ENCODE measurements around the gene FCGR2B.
"Not testable (repeated sequence)": the region's sequence is repeated elsewhere in the genome, so short reads cannot be mapped to it uniquely, and the experiment has no call there.

- TF ChIP-seq CTCF (conservative IDR thresholded peaks at IDR 0.05 in 1 of 2, IDR thresholded peaks at IDR 0.05 in 1 of 2; ENCODE audit: extremely low read depth in 1 of 2, insufficient read depth in 1 of 2, low read depth in 1 of 2, low read length in 2 of 2); EZH2 (IDR thresholded peaks at IDR 0.05; ENCODE audit: borderline replicate concordance, low read length): not testable (repeated sequence)
Observed at GRCh38 chr1:161626445-161627146, 36.3 kb upstream of the FCGR2B start.

Measured in mammary epithelial cell (primary cell).